Breast epithelium (tissue), 4 donors: ENCODE results near the gene OPCML. TPM values are rescaled to one million over a fixed set of nuclear protein-coding genes. Genes with fewer than 3 reads are reported as not detected.

Experiments
- DNase-seq, 2 donors: peaks; one replicate each; pipeline ENCODE4 v3.0.0-alpha.2; 2019; ENCODE audit warnings: low spot score in 2 of 2
- H3K27ac ChIP-seq, 2 donors: fragments of 200-600 bp; sonication (generic) in 1 of 2; one replicate each; pipeline ENCODE4 v1.5.1; 2016 to 2019; ENCODE audit warnings: mild to moderate bottlenecking in 1 of 2
- H3K27me3 ChIP-seq, 2 donors: fragments of 200-600 bp; sonication (generic) in 1 of 2; one replicate each; pipeline versions ENCODE4 v1.5.1 to v1.6.0; 2017 to 2019; ENCODE audit warnings: control low read depth in 1 of 2, mild to moderate bottlenecking in 1 of 2
- H3K36me3 ChIP-seq: fragments of 200-600 bp; one replicate; pipeline ENCODE4 v1.5.1; 2019
- H3K4me1 ChIP-seq, 2 donors: fragments of 200-600 bp; sonication (generic); one replicate each; pipeline ENCODE4 v1.5.1; 2016 to 2019; ENCODE audit warnings: control low read depth in 1 of 2
- H3K4me3 ChIP-seq, 3 donors: fragments of 200-600 bp; sonication (generic); 1 replicate in 2 of 3; 2 replicates in 1 of 3; pipeline ENCODE4 v1.5.1; 2016 to 2019; ENCODE audit warnings: mild to moderate bottlenecking in 3 of 3, moderate library complexity in 2 of 3
- H3K9me3 ChIP-seq, 2 donors: fragments of 200-600 bp; sonication (generic) in 1 of 2; one replicate each; pipeline ENCODE4 v1.5.1; 2016 to 2019; ENCODE audit warnings: control low read depth in 1 of 2
- POLR2A ChIP-seq: fragments of 450-650 bp; IDR thresholded peaks from one replicate; pipeline ENCODE4 v1.6.1; 2016; ENCODE audit warnings: antibody characterized with exemption, mild to moderate bottlenecking, moderate library complexity
- POLR2AphosphoS5 ChIP-seq, 3 donors: sonication (generic); formaldehyde crosslinking; IDR thresholded peaks; one replicate each; pipeline ENCODE4 v1.6.1; 2017; ENCODE audit warnings: antibody characterized with exemption in 3 of 3
- intact Hi-C: fragments of 100-400 bp; cut with DNase I; formaldehyde crosslinking; loops from one replicate; pipeline ENCODE4 v1.15.1; 2023; ENCODE audit warnings: low total_unique reads
- total RNA-seq, 3 donors: library from RNA; depleted of rRNA; stranded (reverse); fragments of >200 nt; gene quantifications; one replicate each; pipeline ENCODE4 v1.1.0, GENCODE V29; 2016
- TF ChIP-seq, protein P1 (sequence below), 3 donors: fragments of 450-650 bp; IDR thresholded peaks; one replicate each; pipeline ENCODE4 v1.5.1; 2016 to 2017; ENCODE audit warnings: antibody characterized with exemption in 3 of 3, mild to moderate bottlenecking in 3 of 3, moderate library complexity in 3 of 3

Gene OPCML
- total RNA-seq, 3 donors from 2014 or later: not detected

DNA sequence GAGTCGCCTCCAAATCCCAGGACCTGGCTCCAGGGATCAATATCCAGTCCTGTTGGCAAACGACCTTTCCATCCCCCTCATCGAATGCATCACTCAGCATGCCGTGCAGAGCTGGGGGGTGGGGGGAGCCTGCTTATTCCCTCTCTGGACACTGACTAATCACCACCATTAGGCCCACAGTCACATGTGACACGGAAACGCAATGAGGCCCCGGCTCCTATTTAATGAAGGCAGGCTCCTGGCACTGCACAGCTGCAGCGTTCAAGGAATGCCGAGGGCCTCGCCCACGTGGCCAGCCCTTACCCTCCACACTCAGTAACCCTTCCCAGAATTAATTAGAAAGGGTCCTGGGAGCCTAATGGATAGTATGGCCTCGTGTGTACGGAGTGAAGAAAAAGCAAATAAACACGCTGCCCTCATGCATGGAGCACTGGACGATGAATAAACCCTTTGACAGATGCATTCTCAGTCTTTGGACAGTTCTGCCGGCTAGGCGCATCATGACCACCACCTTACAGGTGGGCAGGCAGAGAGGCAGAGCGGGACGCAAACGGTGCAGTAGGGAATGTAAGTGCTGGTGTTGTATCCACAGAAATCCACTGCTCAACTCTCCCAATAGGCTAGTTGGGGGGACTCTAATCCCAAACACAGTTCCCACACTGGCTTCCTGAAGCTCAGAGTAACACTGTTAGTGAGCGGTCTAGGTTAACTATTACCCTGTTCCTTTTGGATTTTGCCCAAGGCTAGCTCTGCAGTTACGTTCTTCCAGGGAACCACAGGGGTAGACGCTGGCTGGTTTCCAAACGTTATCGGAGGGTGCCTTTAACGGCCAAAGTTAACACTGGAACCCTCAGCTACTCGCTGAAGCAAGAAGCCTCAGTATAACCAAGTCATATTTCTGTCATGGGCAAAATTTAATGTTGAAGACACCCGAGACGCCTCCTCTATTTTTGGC, 490.1 kb downstream of the OPCML start:
- H3K4me1 ChIP-seq: no peaks in the 10 kb centered on the region
- H3K9me3 ChIP-seq: no peaks in the 10 kb centered on the region
- H3K27me3 ChIP-seq: peaks cover 0 to 30% of the 10 kb centered on the region in 2 donors
- no peak for DNase-seq
- H3K27ac ChIP-seq: no peak overlapping the region
- no peak overlapping the region for H3K4me3 ChIP-seq
- no peak for TF ChIP-seq POLR2A
- intact Hi-C loops: no loop called here
- no peaks in the 10 kb centered on the region for H3K36me3 ChIP-seq

DNA sequence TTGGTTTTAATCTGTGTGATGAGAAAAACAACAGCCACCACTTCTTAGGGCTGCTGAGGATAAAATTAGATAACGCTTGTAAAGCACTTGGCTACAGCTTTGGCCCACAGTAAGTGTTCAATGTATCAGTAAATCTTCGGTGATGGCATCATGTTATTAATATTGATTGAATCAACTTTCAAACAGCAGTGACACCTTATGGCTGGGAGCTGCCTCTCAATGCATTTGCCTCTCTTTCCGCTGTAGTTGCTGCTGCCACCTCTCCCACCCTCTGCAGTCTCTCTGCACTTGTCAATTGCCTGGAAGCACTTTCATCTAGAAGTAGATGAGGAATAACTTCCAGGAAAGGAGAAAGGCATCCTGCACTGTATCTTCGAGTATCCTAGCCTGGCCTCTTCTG, 491.1 kb downstream of the OPCML start:
- Histone ChIP-seq H3K27me3 (peaks cover 0 to 30% of the 10 kb centered on the region in 2 donors), H3K9me3 (no peaks in the 10 kb centered on the region), H3K27ac (no peak overlapping the region), H3K36me3 (no peaks in the 10 kb centered on the region), H3K4me3 (no peak overlapping the region), H3K4me1 (no peaks in the 10 kb centered on the region)
- TF ChIP-seq POLR2A (no peak), POLR2AphosphoS5 (IDR thresholded peaks at IDR 0.05) (no peak)
- TF ChIP-seq, protein P1, sequence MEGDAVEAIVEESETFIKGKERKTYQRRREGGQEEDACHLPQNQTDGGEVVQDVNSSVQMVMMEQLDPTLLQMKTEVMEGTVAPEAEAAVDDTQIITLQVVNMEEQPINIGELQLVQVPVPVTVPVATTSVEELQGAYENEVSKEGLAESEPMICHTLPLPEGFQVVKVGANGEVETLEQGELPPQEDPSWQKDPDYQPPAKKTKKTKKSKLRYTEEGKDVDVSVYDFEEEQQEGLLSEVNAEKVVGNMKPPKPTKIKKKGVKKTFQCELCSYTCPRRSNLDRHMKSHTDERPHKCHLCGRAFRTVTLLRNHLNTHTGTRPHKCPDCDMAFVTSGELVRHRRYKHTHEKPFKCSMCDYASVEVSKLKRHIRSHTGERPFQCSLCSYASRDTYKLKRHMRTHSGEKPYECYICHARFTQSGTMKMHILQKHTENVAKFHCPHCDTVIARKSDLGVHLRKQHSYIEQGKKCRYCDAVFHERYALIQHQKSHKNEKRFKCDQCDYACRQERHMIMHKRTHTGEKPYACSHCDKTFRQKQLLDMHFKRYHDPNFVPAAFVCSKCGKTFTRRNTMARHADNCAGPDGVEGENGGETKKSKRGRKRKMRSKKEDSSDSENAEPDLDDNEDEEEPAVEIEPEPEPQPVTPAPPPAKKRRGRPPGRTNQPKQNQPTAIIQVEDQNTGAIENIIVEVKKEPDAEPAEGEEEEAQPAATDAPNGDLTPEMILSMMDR (IDR thresholded peaks at IDR 0.05): no peak
- no peak for DNase-seq
- intact Hi-C loops: no loop called here

DNA sequence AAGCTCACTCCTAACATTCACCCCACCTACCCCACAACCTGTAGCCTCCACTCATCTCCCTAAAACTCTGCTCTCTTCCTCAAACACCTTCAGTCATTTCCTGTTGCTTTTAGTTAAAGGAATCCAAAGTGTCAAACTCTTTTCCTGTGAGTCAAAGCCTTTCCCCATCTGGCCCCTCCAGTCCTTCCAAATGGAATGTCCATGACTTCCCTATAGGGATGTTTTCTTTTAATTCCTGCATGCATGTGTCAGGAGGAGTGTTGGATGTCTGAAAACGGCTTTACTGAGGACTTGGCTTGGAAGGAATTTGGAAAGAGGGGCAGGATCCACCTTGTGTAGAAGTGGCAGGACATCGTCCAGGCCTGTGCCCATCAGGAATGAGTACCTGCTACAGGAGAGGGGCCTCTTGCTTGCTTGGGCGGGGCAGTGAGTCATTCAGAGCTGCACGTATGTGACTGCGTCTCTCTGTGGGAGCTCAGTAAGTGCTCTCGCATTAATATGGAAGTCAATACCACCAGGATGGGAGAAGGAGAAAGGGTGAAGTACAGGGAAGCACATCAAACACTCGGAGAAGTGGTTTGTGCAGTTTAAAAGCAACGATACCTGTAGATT, 491.9 kb downstream of the OPCML start:
- intact Hi-C loops: no loop called here
- Histone ChIP-seq H3K4me1 (no peaks in the 10 kb centered on the region), H3K4me3 (no peak overlapping the region), H3K27me3 (peaks cover 0 to 26% of the 10 kb centered on the region in 2 donors), H3K27ac (no peak overlapping the region), H3K9me3 (no peaks in the 10 kb centered on the region), H3K36me3 (no peaks in the 10 kb centered on the region)
- TF ChIP-seq POLR2A (no peak), POLR2AphosphoS5 (IDR thresholded peaks at IDR 0.05) (no peak)
- TF ChIP-seq, protein P1 (IDR thresholded peaks at IDR 0.05): no peak
- DNase-seq: no peak

- Histone ChIP-seq H3K27ac (no peak overlapping the region), H3K36me3 (no peaks in the 10 kb centered on the region), H3K9me3 (no peaks in the 10 kb centered on the region), H3K4me3 (no peak overlapping the region), H3K4me1 (no peaks in the 10 kb centered on the region), H3K27me3 (peaks cover 0 to 11% of the 10 kb centered on the region in 2 donors)
- intact Hi-C loops: loop anchor here (10.0 kb wide), 1 partner anchor 1294 kb away; no protein-coding TSS in a partner anchor
- no peak for DNase-seq
- no peak for TF ChIP-seq POLR2AphosphoS5 (IDR thresholded peaks at IDR 0.05)
- no peak for TF ChIP-seq POLR2A
- TF ChIP-seq, protein P1 (IDR thresholded peaks at IDR 0.05): no peak
These were observed 493.5 kb downstream of the OPCML start for GRCh38 chr11:133038850-133039249.

GRCh38 chr11:133034929-133035328, 497.4 kb downstream of the OPCML start:
- H3K27me3 ChIP-seq: peaks cover 0 to 8% of the 10 kb centered on the region in 2 donors
- no peaks in the 10 kb centered on the region for H3K9me3 ChIP-seq
- H3K27ac ChIP-seq: no peak overlapping the region
- DNase-seq: no peak
- H3K4me3 ChIP-seq: no peak overlapping the region
- intact Hi-C loops: loop anchor here (10.0 kb wide), 1 partner anchor 1290 kb away; no protein-coding TSS in a partner anchor
- H3K36me3 ChIP-seq: no peaks in the 10 kb centered on the region
- no peaks in the 10 kb centered on the region for H3K4me1 ChIP-seq
- no peak for TF ChIP-seq POLR2A
- no peak for TF ChIP-seq POLR2AphosphoS5 (IDR thresholded peaks at IDR 0.05)
- TF ChIP-seq, protein P1 (IDR thresholded peaks at IDR 0.05): no peak
